Hair follicular keratinocyte (primary cell): ENCODE results near the gene TRAFD1. TPM values are rescaled to one million over a fixed set of nuclear protein-coding genes. Genes with fewer than 3 reads are reported as not detected.

Source experiments
- total RNA-seq: library from RNA; depleted of rRNA; stranded (reverse); fragments of >200 nt; gene quantifications from 2 replicates; pipeline ENCODE4 v1.2.3, GENCODE V29; 2015

Gene TRAFD1, protein sequence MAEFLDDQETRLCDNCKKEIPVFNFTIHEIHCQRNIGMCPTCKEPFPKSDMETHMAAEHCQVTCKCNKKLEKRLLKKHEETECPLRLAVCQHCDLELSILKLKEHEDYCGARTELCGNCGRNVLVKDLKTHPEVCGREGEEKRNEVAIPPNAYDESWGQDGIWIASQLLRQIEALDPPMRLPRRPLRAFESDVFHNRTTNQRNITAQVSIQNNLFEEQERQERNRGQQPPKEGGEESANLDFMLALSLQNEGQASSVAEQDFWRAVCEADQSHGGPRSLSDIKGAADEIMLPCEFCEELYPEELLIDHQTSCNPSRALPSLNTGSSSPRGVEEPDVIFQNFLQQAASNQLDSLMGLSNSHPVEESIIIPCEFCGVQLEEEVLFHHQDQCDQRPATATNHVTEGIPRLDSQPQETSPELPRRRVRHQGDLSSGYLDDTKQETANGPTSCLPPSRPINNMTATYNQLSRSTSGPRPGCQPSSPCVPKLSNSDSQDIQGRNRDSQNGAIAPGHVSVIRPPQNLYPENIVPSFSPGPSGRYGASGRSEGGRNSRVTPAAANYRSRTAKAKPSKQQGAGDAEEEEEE
- total RNA-seq, result 22.7 and 24.9 TPM in 2 replicates

DNA sequence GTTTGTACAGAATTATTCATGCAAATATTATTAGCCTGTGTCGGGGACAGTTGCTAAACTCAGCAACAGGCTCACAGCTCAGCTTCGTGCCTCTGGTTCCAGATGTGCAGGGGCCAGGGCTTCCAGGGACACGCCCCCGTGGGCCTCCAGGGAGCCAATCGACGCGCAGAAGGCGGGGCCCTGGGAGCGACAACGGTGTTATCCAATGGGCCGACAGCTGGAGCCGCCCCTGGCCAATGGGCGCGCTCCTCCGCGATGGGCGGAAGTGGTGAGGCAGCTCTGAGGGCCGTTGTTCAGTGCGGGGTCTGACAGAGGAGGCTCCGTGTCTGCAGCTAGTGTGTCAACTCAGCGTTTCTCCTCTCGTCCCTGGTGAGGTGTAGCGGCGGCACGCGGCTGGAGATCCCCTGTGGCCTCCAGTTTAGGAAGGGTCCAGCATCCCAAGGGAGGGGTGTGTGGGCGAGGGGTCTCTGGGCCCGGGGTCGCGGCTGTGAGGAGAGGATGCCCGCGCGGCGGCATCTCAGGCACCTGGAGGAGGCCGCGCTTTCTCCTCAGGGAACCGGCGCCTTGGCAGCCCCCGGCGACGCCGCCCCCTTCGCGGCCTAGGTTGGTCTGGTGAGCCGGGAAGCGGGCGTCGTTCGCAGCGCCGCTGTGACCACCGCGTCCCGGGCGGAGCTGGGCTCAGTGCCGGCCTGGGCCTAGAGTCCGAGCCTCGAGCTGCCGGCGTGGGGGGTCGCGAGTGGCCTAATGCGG is at the start of gene TRAFD1:
Gene TRAFD1 (plus strand): TSS at position 311 of the 750 bp plus-strand sequence. CDS start 4,963 bp downstream, outside the sequence.

DNA sequence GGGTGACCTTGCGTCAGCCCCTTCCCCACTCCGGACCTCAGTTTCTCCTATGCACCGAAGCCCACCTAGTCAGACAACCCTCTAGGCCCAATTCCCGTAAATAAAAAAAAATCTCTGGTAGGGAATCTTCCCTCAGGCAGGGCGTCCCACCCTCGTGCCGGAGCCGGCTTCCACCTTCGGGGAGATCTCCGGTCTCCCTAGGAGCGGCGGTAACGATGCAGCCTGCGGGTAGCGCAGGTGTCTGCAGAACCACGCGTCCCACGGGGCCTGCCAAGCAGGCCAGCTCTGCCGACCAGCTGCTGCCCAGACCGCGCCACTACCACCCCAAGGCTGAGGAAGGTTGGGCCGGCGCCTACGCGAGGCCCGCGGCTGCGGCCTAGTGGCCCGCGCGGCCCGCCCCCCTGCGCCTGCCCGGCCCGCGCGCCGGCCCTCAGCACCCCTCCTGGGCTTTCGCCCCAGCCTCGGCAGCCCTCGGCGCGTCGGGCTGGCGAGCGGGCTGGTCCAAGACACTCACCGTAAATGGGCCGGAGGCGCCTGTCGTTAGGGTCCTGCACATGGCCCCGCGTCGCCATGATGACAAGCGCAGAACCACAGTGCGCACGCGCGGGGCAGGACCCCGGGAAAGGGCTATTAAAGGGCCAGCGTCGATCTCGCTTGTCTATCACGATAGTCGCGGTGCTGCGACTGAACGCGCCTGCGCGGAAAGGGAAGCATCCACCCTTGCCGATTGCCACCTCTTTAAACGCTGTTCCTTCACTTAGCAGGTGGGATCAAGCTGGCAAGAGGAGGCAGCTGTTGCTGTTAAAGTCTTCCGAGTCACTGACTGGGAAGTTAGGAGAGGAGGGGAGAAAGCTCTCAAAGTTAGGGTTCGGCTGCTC is 16.9 kb upstream of the TRAFD1 start, which contains the start of gene NAA25:
Gene NAA25 (minus strand): TSS at position 582 of the 878 bp plus-strand sequence. CDS start 10 bp downstream, at position 572.

Other genes starting within 250 kb of the TRAFD1 start
- gene TMEM116, start 112.4 kb upstream of the TRAFD1 start, total RNA-seq, result 5.2 and 5.7 TPM in 2 replicates
- 85.7 and 86.2 TPM in 2 replicates for gene ERP29, start 112.1 kb upstream of the TRAFD1 start, total RNA-seq
- 10.5 and 11.9 TPM in 2 replicates for gene NAA25, start 16.8 kb upstream of the TRAFD1 start, total RNA-seq